Endothelial cell of umbilical vein (primary cell): ENCODE data around the gene RMND5B.

Experiments used
- CTCF ChIP-seq, 2 donors: IDR thresholded peaks; 1 replicate in 1 of 2; 2 replicates in 1 of 2; pipeline ENCODE4 v1.5.1; 2011; ENCODE audit warnings: low read length in 2 of 2, mild to moderate bottlenecking in 2 of 2, moderate library complexity in 2 of 2, control low read depth in 1 of 2, inconsistent platforms in 1 of 2, low read depth in 1 of 2; ENCODE audit not compliant: insufficient read depth in 1 of 2; ENCODE audit errors: extremely low read depth in 1 of 2
- EZH2 ChIP-seq: IDR thresholded peaks from 2 replicates; pipeline ENCODE4 v1.6.1; 2012; ENCODE audit warnings: borderline replicate concordance, low read depth, mild to moderate bottlenecking, moderate library complexity, low read length, inconsistent platforms; ENCODE audit not compliant: severe bottlenecking
- POLR2A ChIP-seq: IDR thresholded peaks from 2 replicates; pipeline ENCODE4 v1.6.1; 2012; ENCODE audit warnings: low read depth, mild to moderate bottlenecking, control low read depth, low read length
- POLR2AphosphoS5 ChIP-seq: IDR thresholded peaks from 2 replicates; pipeline ENCODE4 v1.6.1; 2012; ENCODE audit warnings: low read depth, mild to moderate bottlenecking, control low read depth, low read length, moderate library complexity; ENCODE audit not compliant: insufficient read depth

GRCh38 chr5:178083922-178084321 is 46.9 kb upstream of the RMND5B start:
- TF ChIP-seq POLR2AphosphoS5 (no peak), CTCF (IDR thresholded peaks at IDR 0.05; ENCODE audit: extremely low read depth in 1 of 2, insufficient read depth in 1 of 2, low read depth in 1 of 2, low read length in 2 of 2) (no peak), EZH2 (no peak), POLR2A (no peak)
